HUES64 (cell line): ENCODE results near the gene PARD3B.

Experiments
- H3K27ac ChIP-seq: 2 replicates; pipeline ENCODE4 v1.7.0; 2013; ENCODE audit warnings: low read depth, low read length, inconsistent platforms
- H3K27me3 ChIP-seq: 2 replicates; pipeline ENCODE4 v1.6.1; 2013; ENCODE audit warnings: mild to moderate bottlenecking, low read length; ENCODE audit not compliant: insufficient read depth
- H3K36me3 ChIP-seq: 2 replicates; pipeline ENCODE4 v1.6.1; 2013; ENCODE audit warnings: mild to moderate bottlenecking, low read length; ENCODE audit not compliant: insufficient read depth
- H3K4me1 ChIP-seq: 2 replicates; pipeline ENCODE4 v1.6.1; 2013; ENCODE audit warnings: mild to moderate bottlenecking, low read length, moderate library complexity; ENCODE audit not compliant: insufficient read depth
- H3K4me3 ChIP-seq: 2 replicates; pipeline ENCODE4 v1.5.1; 2013; ENCODE audit warnings: mild to moderate bottlenecking, low read length, moderate library complexity
- H3K9ac ChIP-seq: 2 replicates; pipeline ENCODE4 v1.6.1; 2013; ENCODE audit warnings: mild to moderate bottlenecking, low read depth, low read length
- H3K9me3 ChIP-seq: 2 replicates; pipeline ENCODE4 v1.6.1; 2013; ENCODE audit warnings: low read depth, low read length; ENCODE audit not compliant: insufficient read depth
- WGBS: fragments of 150-250, 120-280 bp; methylation state at CpG from one replicate; pipeline ENCODE4 v1.1.7; 2013; ENCODE audit warnings: missing lambda C conversion rate; 5-methylcytosine and 5-hydroxymethylcytosine counted together

Gene PARD3B

GRCh38 chr2:204846471-204846870, 301.2 kb downstream of the PARD3B start:
- Histone ChIP-seq H3K9ac (no peak overlapping the region), H3K4me1 (no peaks in the 10 kb centered on the region), H3K4me3 (no peak overlapping the region), H3K27me3 (no peaks in the 10 kb centered on the region), H3K27ac (no peak overlapping the region), H3K9me3 (no peaks in the 10 kb centered on the region), H3K36me3 (no peaks in the 10 kb centered on the region)
- WGBS: 91% methylated on average over 3 of the region's 4 CpGs

- WGBS: 100% methylated on average over 2 of the region's 3 CpGs
- Histone ChIP-seq H3K27me3 (no peaks in the 10 kb centered on the region), H3K4me3 (no peak overlapping the region), H3K9me3 (no peaks in the 10 kb centered on the region), H3K9ac (no peak overlapping the region), H3K4me1 (no peaks in the 10 kb centered on the region), H3K36me3 (no peaks in the 10 kb centered on the region), H3K27ac (no peak overlapping the region)
These were observed 304.6 kb downstream of the PARD3B start for GRCh38 chr2:204849892-204850291.

GRCh38 chr2:204850581-204850980, 305.3 kb downstream of the PARD3B start:
- Histone ChIP-seq H3K4me3 (no peak overlapping the region), H3K27ac (no peak overlapping the region), H3K9me3 (no peaks in the 10 kb centered on the region), H3K27me3 (no peaks in the 10 kb centered on the region), H3K4me1 (no peaks in the 10 kb centered on the region), H3K36me3 (no peaks in the 10 kb centered on the region), H3K9ac (no peak overlapping the region)
- 94% methylated on average over 4 of the region's 4 CpGs for WGBS

- H3K9ac ChIP-seq: no peak overlapping the region
- no peak overlapping the region for H3K27ac ChIP-seq
- WGBS: 92% methylated on average over 1 of the region's 1 CpG
- H3K9me3 ChIP-seq: no peaks in the 10 kb centered on the region
- no peaks in the 10 kb centered on the region for H3K36me3 ChIP-seq
- H3K27me3 ChIP-seq: no peaks in the 10 kb centered on the region
- no peak overlapping the region for H3K4me3 ChIP-seq
- no peaks in the 10 kb centered on the region for H3K4me1 ChIP-seq
These were observed 308.6 kb downstream of the PARD3B start for GRCh38 chr2:204853905-204854304.

- no peaks in the 10 kb centered on the region for H3K9me3 ChIP-seq
- no peaks in the 10 kb centered on the region for H3K27me3 ChIP-seq
- no peak overlapping the region for H3K4me3 ChIP-seq
- no peaks in the 10 kb centered on the region for H3K36me3 ChIP-seq
- 91% methylated on average over 6 of the region's 6 CpGs for WGBS
- peaks cover 13% of the 10 kb centered on the region; the same call in 1 of the 2 replicates for H3K4me1 ChIP-seq
- H3K9ac ChIP-seq: no peak overlapping the region
- no peak overlapping the region for H3K27ac ChIP-seq
These were observed 315.0 kb downstream of the PARD3B start for GRCh38 chr2:204860274-204860673.

- Histone ChIP-seq H3K9me3 (no peaks in the 10 kb centered on the region), H3K27ac (no peak overlapping the region), H3K36me3 (no peaks in the 10 kb centered on the region), H3K4me3 (no peak overlapping the region), H3K4me1 (peaks cover 13% of the 10 kb centered on the region; the same call in 1 of the 2 replicates), H3K27me3 (no peaks in the 10 kb centered on the region), H3K9ac (no peak overlapping the region)
- 94% methylated on average over 7 of the region's 7 CpGs for WGBS
These were observed 317.5 kb downstream of the PARD3B start for GRCh38 chr2:204862809-204863208.

GRCh38 chr2:204863336-204863735, 318.1 kb downstream of the PARD3B start:
- Histone ChIP-seq H3K4me1 (peaks cover 13% of the 10 kb centered on the region; the same call in 1 of the 2 replicates), H3K36me3 (no peaks in the 10 kb centered on the region), H3K4me3 (no peak overlapping the region), H3K9ac (no peak overlapping the region), H3K27me3 (no peaks in the 10 kb centered on the region), H3K27ac (no peak overlapping the region), H3K9me3 (no peaks in the 10 kb centered on the region)
- 97% methylated on average over 3 of the region's 4 CpGs for WGBS

GRCh38 chr2:204869132-204869823, 324.0 kb downstream of the PARD3B start:
- peaks cover 5% of the 10 kb centered on the region; the same call in 1 of the 2 replicates for H3K4me1 ChIP-seq
- no peaks in the 10 kb centered on the region for H3K36me3 ChIP-seq
- no peak overlapping the region for H3K9ac ChIP-seq
- WGBS: 99% methylated on average over 3 of the region's 3 CpGs
- no peak overlapping the region for H3K27ac ChIP-seq
- H3K9me3 ChIP-seq: no peaks in the 10 kb centered on the region
- H3K27me3 ChIP-seq: no peaks in the 10 kb centered on the region
- H3K4me3 ChIP-seq: no peak overlapping the region

- Histone ChIP-seq H3K27me3 (no peaks in the 10 kb centered on the region), H3K9me3 (no peaks in the 10 kb centered on the region), H3K9ac (no peak overlapping the region), H3K36me3 (no peaks in the 10 kb centered on the region), H3K4me3 (no peak overlapping the region), H3K27ac (no peak overlapping the region), H3K4me1 (no peaks in the 10 kb centered on the region)
- WGBS: 90% methylated on average over 1 of the region's 2 CpGs
These were observed 324.8 kb downstream of the PARD3B start for GRCh38 chr2:204870053-204870452.

- Histone ChIP-seq H3K27me3 (no peaks in the 10 kb centered on the region), H3K4me3 (no peak overlapping the region), H3K4me1 (no peaks in the 10 kb centered on the region), H3K9me3 (no peaks in the 10 kb centered on the region), H3K27ac (no peak overlapping the region), H3K9ac (no peak overlapping the region), H3K36me3 (no peaks in the 10 kb centered on the region)
- WGBS: no CpG with 5 or more reads among the region's 1 CpG
These were observed 326.1 kb downstream of the PARD3B start for GRCh38 chr2:204871231-204871953.

- Histone ChIP-seq H3K27ac (no peak overlapping the region), H3K9ac (no peak overlapping the region), H3K27me3 (no peaks in the 10 kb centered on the region), H3K9me3 (no peaks in the 10 kb centered on the region), H3K36me3 (no peaks in the 10 kb centered on the region), H3K4me3 (no peak overlapping the region), H3K4me1 (peaks cover 3% of the 10 kb centered on the region; the same call in 1 of the 2 replicates)
- WGBS: 98% methylated on average over 4 of the region's 4 CpGs
These were observed 331.0 kb downstream of the PARD3B start for GRCh38 chr2:204876311-204876710.
